ENCODE results near the gene SPINK8. TPM values are rescaled to one million over a fixed set of nuclear protein-coding genes. Genes with fewer than 3 reads are reported as not detected.

The SPINK8 gene
- total and polyA plus RNA-seq, 2 of the 8 experiments (the other 6 are each of a cell fraction or from before 2014, with no cell fraction given): 0.29 TPM; not detected in 1

GRCh38 chr3:48268381-48268935 is 65.0 kb downstream of the SPINK8 start:
- Histone ChIP-seq H3K79me1 (ENCODE audit: low read depth, low read length) (peaks cover 4% of the 10 kb centered on the region; the same call in 1 of the 2 replicates), H3K36me3 (ENCODE audit: control insufficient read depth in 2 of 4, insufficient read depth in 4 of 4, low read length in 3 of 4) (peaks cover 40 to 85% (median 70%) of the 10 kb centered on the region in 4 experiments), H2BK20ac (ENCODE audit: low read length) (no peak overlapping the region), H2BK12ac (ENCODE audit: low read depth, low read length) (no peak overlapping the region), H4K20me1 (replicated peaks in 1 of 2; ENCODE audit: control insufficient read depth in 1 of 2, insufficient read depth in 2 of 2, low read length in 2 of 2) (peaks cover 2 to 4% of the 10 kb centered on the region in 2 experiments), H3K9ac (replicated peaks in 1 of 4; ENCODE audit: extremely low read depth in 1 of 4, low read depth in 3 of 4, low read length in 3 of 4) (no peak overlapping the region), H3K4me2 (ENCODE audit: insufficient read depth in 1 of 2, low read depth in 2 of 2, low read length in 2 of 2) (no peak overlapping the region), H4K8ac (ENCODE audit: extremely low read depth, insufficient read depth, low read length) (no peak overlapping the region), H3K23me2 (ENCODE audit: low read depth, low read length) (no peaks in the 10 kb centered on the region), H3K4me3 (ENCODE audit: extremely low read depth in 1 of 4, insufficient read depth in 2 of 4, low read depth in 3 of 4, low read length in 4 of 4) (no peak overlapping the region), H3K14ac (ENCODE audit: insufficient read length) (no peak overlapping the region), H2AFZ (ENCODE audit: low read length) (no peak overlapping the region), H3K79me2 (ENCODE audit: control insufficient read depth in 1 of 2, insufficient read depth in 2 of 2, low read length in 2 of 2) (peaks cover 0 to 13% of the 10 kb centered on the region in 2 experiments; a peak in 3 of 4 replicates), H3K27ac (ENCODE audit: low read depth, low read length) (no peak overlapping the region), H3K4me1 (replicated peaks in 1 of 4; ENCODE audit: control insufficient read depth in 3 of 4, insufficient read depth in 4 of 4, low read length in 3 of 4) (no peaks in the 10 kb centered on the region; a peak in 2 of 7 replicates), H4K5ac (ENCODE audit: insufficient read length, low read depth, low read length) (no peak overlapping the region), H4K91ac (replicated peaks; ENCODE audit: insufficient read length, low read length) (no peak overlapping the region), H2BK5ac (ENCODE audit: low read depth, low read length) (no peak overlapping the region), H3K23ac (ENCODE audit: insufficient read length) (no peak overlapping the region), H2BK15ac (ENCODE audit: low read length) (no peak overlapping the region), H3K27me3 (replicated peaks in 1 of 4; ENCODE audit: control insufficient read depth in 3 of 4, extremely low read depth in 1 of 4, insufficient read depth in 3 of 4, low read length in 3 of 4) (no peaks in the 10 kb centered on the region), H2BK120ac (replicated peaks; ENCODE audit: low read depth, low read length) (no peak overlapping the region), H2AK5ac (ENCODE audit: low read depth, low read length) (no peak overlapping the region), H3K4ac (replicated peaks; ENCODE audit: insufficient read length, low read depth, low read length) (no peak overlapping the region), H3K18ac (ENCODE audit: extremely low read depth, low read length) (no peak overlapping the region), H3K56ac (replicated peaks; ENCODE audit: insufficient read length, low read depth, low read length) (no peak overlapping the region), H3K9me3 (ENCODE audit: insufficient read depth in 2 of 2, low read depth in 1 of 2, low read length in 1 of 2) (peaks cover 16 to 34% of the 10 kb centered on the region in 2 experiments)
- FAIRE-seq (no peak), DNase-seq (ENCODE audit: low read depth in 1 of 2, low spot score in 2 of 2) (no peak)
- CTCF ChIA-PET (ENCODE audit: partially characterized antibody): interaction anchor here (0.6 to 3.5 kb wide), 7 partner anchors 10 to 1218 kb away, joined by 3 to 14 read pairs (median 5); no protein-coding TSS in a partner anchor
- TF ChIP-seq TEAD4 (IDR thresholded peaks at IDR 0.05; ENCODE audit: low read depth, low read length) (no peak), CEBPB (IDR thresholded peaks at IDR 0.05; ENCODE audit: low read depth, low read length) (no peak), SIRT6 (IDR thresholded peaks at IDR 0.05; ENCODE audit: low read length) (no peak), POLR2AphosphoS5 (IDR thresholded peaks at IDR 0.05; ENCODE audit: low read depth, low read length) (no peak; the same call in 1 of the 2 replicates), RAD21 (IDR thresholded peaks at IDR 0.05 in 1 of 2, conservative IDR thresholded peaks at IDR 0.05 in 1 of 2; ENCODE audit: low read depth in 2 of 2, low read length in 2 of 2) (no peak), SP2 (IDR thresholded peaks at IDR 0.05; ENCODE audit: low read length) (no peak), EGR1 (IDR thresholded peaks at IDR 0.05; ENCODE audit: borderline replicate concordance, low read depth, low read length) (no peak), KDM1A (IDR thresholded peaks at IDR 0.05; ENCODE audit: borderline replicate concordance, low read length) (no peak), RXRA (IDR thresholded peaks at IDR 0.05; ENCODE audit: insufficient read depth, low read depth, low read length) (no peak), NRF1 (IDR thresholded peaks at IDR 0.05; ENCODE audit: low read depth, low read length) (no peak)
- WGBS, 2 experiments (ENCODE audit: extremely low coverage in 1 of 2, insufficient coverage in 1 of 2, insufficient read length in 1 of 2, insufficient replicate concordance in 2 of 2, low coverage in 1 of 2, low lambda C conversion rate in 2 of 2, missing lambda C conversion rate in 1 of 2): 91% methylated on average over 13 of the region's 13 CpGs; no CpG with 5 or more reads in 1 of the 2 experiments
- POLR2A ChIA-PET (ENCODE audit: partially characterized antibody): interaction anchor here (0.6 to 3.6 kb wide), 10 partner anchors 9 to 167 kb away, joined by 3 to 11 read pairs (median 4); no protein-coding TSS in a partner anchor
